Neuronal stem cell (in vitro differentiated cells): ENCODE measurements around the gene PA2G4.
"Not testable (repeated sequence)": the region's sequence is repeated elsewhere in the genome, so short reads cannot be mapped to it uniquely, and the experiment has no call there.

ENCODE experiments used
- DNase-seq: peaks from one replicate; pipeline ENCODE4 v3.0.0-alpha.2; 2013; ENCODE audit warnings: low spot score
- H2AFZ ChIP-seq: one replicate; pipeline ENCODE4 v1.6.1; 2013; ENCODE audit warnings: mild to moderate bottlenecking, low read length, inconsistent platforms
- H2AK5ac ChIP-seq: 2 replicates; pipeline ENCODE4 v1.6.1; 2013; ENCODE audit warnings: low read depth, mild to moderate bottlenecking, inconsistent platforms, low read length, moderate library complexity, mixed read lengths
- H2BK120ac ChIP-seq: 2 replicates; pipeline ENCODE4 v1.6.1; 2013; ENCODE audit warnings: low read depth, mild to moderate bottlenecking, inconsistent platforms, low read length, moderate library complexity, mixed read lengths
- H2BK12ac ChIP-seq: one replicate; pipeline ENCODE4 v1.6.1; 2013; ENCODE audit warnings: low read length, inconsistent platforms
- H2BK15ac ChIP-seq: 2 replicates; pipeline ENCODE4 v1.6.1; 2013; ENCODE audit warnings: mild to moderate bottlenecking, low read length, inconsistent platforms, mixed read lengths
- H2BK5ac ChIP-seq: one replicate; pipeline ENCODE4 v1.6.1; 2013; ENCODE audit warnings: inconsistent platforms, mild to moderate bottlenecking, low read length, moderate library complexity
- H3K14ac ChIP-seq: one replicate; pipeline ENCODE4 v1.6.1; 2013; ENCODE audit warnings: low read length, inconsistent platforms
- H3K18ac ChIP-seq: 2 replicates; pipeline ENCODE4 v1.6.1; 2013; ENCODE audit warnings: low read length, inconsistent platforms
- H3K23ac ChIP-seq: 2 replicates; pipeline ENCODE4 v1.6.1; 2013; ENCODE audit warnings: low read depth, mild to moderate bottlenecking, mixed read lengths, low read length, inconsistent platforms; ENCODE audit not compliant: poor library complexity
- H3K27ac ChIP-seq: replicated peaks from 3 replicates; pipeline ENCODE4 v1.5.1; 2013; ENCODE audit warnings: low read length, inconsistent platforms
- H3K27me3 ChIP-seq, 3 experiments: 2 replicates each; pipeline ENCODE4 v1.6.1; 2013; ENCODE audit warnings: low read length in 3 of 3, mild to moderate bottlenecking in 2 of 3, inconsistent platforms in 1 of 3, low read depth in 1 of 3, mixed read lengths in 1 of 3, moderate library complexity in 1 of 3; ENCODE audit not compliant: control insufficient read depth in 3 of 3, insufficient read depth in 3 of 3
- H3K36me3 ChIP-seq, 2 donors: replicated peaks in 1 of 2; 2 replicates each; pipeline ENCODE4 v1.6.1; 2013; ENCODE audit warnings: low read length in 2 of 2; ENCODE audit not compliant: control insufficient read depth in 2 of 2, insufficient read depth in 2 of 2
- H3K4ac ChIP-seq: 2 replicates; pipeline ENCODE4 v1.6.1; 2013; ENCODE audit warnings: inconsistent platforms, mild to moderate bottlenecking, low read length, moderate library complexity
- H3K4me1 ChIP-seq, 2 donors: 1 replicate in 1 of 2; 2 replicates in 1 of 2; pipeline ENCODE4 v1.6.1; 2013; ENCODE audit warnings: low read length in 2 of 2, low read depth in 1 of 2; ENCODE audit not compliant: control insufficient read depth in 2 of 2, insufficient read depth in 1 of 2
- H3K4me2 ChIP-seq: one replicate; pipeline ENCODE4 v1.6.1; 2013; ENCODE audit warnings: mild to moderate bottlenecking, low read length, inconsistent platforms; ENCODE audit not compliant: insufficient read depth, poor library complexity, severe bottlenecking
- H3K4me3 ChIP-seq, 2 donors: 2 replicates each; pipeline ENCODE4 v1.5.1; 2013; ENCODE audit warnings: low read length in 2 of 2, mild to moderate bottlenecking in 2 of 2, inconsistent platforms in 1 of 2, moderate library complexity in 1 of 2
- H3K79me1 ChIP-seq: one replicate; pipeline ENCODE4 v1.6.1; 2013; ENCODE audit warnings: low read depth, mild to moderate bottlenecking, inconsistent platforms, low read length, moderate library complexity
- H3K9ac ChIP-seq: one replicate; pipeline ENCODE4 v1.6.1; 2013; ENCODE audit warnings: mild to moderate bottlenecking, low read depth, low read length, inconsistent platforms; ENCODE audit not compliant: poor library complexity
- H3K9me3 ChIP-seq, 2 donors: replicated peaks in 1 of 2; 2 replicates each; pipeline versions ENCODE3 to v1.6.1; 2013; ENCODE audit warnings: low read length in 2 of 2, mild to moderate bottlenecking in 2 of 2, inconsistent platforms in 1 of 2, low read depth in 1 of 2, mixed read lengths in 1 of 2, moderate library complexity in 1 of 2; ENCODE audit not compliant: control insufficient read depth in 2 of 2, insufficient read depth in 1 of 2
- H4K8ac ChIP-seq: one replicate; pipeline ENCODE4 v1.6.1; 2013; ENCODE audit warnings: low read depth, mild to moderate bottlenecking, inconsistent platforms, low read length, moderate library complexity
- H4K91ac ChIP-seq: one replicate; pipeline ENCODE4 v1.6.1; 2013; ENCODE audit warnings: low read length, low read depth, mild to moderate bottlenecking, inconsistent platforms; ENCODE audit not compliant: poor library complexity
- WGBS, 2 donors: extraction: QIAGEN DNeasy Blood & Tissue Kit; methylation state at CpG; one replicate each; pipeline ENCODE4 v1.1.7; 2013; ENCODE audit warnings: missing lambda C conversion rate in 2 of 2, mixed read lengths in 1 of 2; ENCODE audit not compliant: insufficient read length in 2 of 2, insufficient replicate concordance in 1 of 2; ENCODE audit errors: extremely low coverage in 2 of 2; 5-methylcytosine and 5-hydroxymethylcytosine counted together

Gene PA2G4

DNA sequence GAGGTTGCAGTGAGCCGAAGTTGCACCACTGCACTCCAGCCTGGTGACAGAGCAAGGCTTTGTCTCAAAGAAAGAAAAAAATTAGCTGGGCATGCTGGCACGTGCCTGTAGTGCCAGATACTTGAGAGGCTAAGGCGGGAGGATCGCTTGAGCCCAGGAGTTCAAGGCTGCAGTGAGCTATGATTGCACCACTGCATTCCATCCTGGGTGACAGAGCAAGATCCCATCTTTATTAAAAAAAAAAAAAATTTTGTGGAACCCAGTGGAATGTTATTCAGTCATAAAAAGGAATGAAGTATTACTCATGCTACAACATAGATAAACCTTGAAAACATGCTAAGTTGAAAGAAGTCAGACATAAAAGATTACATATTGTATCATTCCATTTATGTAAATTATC, 32.7 kb upstream of the PA2G4 start:
- Histone ChIP-seq H3K4me3 (no peak overlapping the region), H3K4me2 (no peak overlapping the region), H3K9me3 (no peaks in the 10 kb centered on the region), H2AFZ (no peak overlapping the region), H3K9ac (no peak overlapping the region), H2BK12ac (no peak overlapping the region), H3K14ac (no peak overlapping the region), H2AK5ac (no peak overlapping the region), H2BK5ac (no peak overlapping the region), H4K8ac (no peak overlapping the region), H3K4me1 (no peaks in the 10 kb centered on the region), H3K27me3 (no peaks in the 10 kb centered on the region), H3K4ac (no peak overlapping the region), H3K23ac (no peak overlapping the region), H2BK120ac (no peak overlapping the region), H4K91ac (no peak overlapping the region), H3K18ac (no peak overlapping the region), H3K27ac (no peak overlapping the region), H3K79me1 (no peaks in the 10 kb centered on the region), H3K36me3 (no peaks in the 10 kb centered on the region), H2BK15ac (no peak overlapping the region)
- no peak for DNase-seq
- no CpG with 5 or more reads among the region's 4 CpGs for WGBS, 2 donors

GRCh38 chr12:56074396-56074795, 30.0 kb upstream of the PA2G4 start:
- WGBS, 2 donors: no CpG with 5 or more reads among the region's 5 CpGs
- Histone ChIP-seq H2BK5ac (no peak overlapping the region), H4K91ac (no peak overlapping the region), H3K27ac (no peak overlapping the region), H3K4me1 (no peaks in the 10 kb centered on the region), H3K79me1 (no peaks in the 10 kb centered on the region), H3K14ac (no peak overlapping the region), H2BK120ac (no peak overlapping the region), H2AFZ (no peak overlapping the region), H3K4me2 (no peak overlapping the region), H2BK12ac (no peak overlapping the region), H3K36me3 (no peaks in the 10 kb centered on the region), H3K4me3 (no peak overlapping the region), H3K18ac (no peak overlapping the region), H2AK5ac (no peak overlapping the region), H2BK15ac (no peak overlapping the region), H3K9ac (no peak overlapping the region), H3K23ac (no peak overlapping the region), H3K9me3 (no peaks in the 10 kb centered on the region), H3K4ac (no peak overlapping the region), H3K27me3 (peaks cover 0 to 5% (median 0%) of the 10 kb centered on the region in 3 experiments), H4K8ac (no peak overlapping the region)
- DNase-seq: no peak

- not testable (repeated sequence) for H2BK15ac ChIP-seq, H4K91ac ChIP-seq, DNase-seq, H3K14ac ChIP-seq, H2BK5ac ChIP-seq, H3K36me3 ChIP-seq, H3K4me3 ChIP-seq, H3K4me2 ChIP-seq, H4K8ac ChIP-seq, H2BK120ac ChIP-seq, H3K9me3 ChIP-seq, H3K23ac ChIP-seq, H3K4ac ChIP-seq, H2AK5ac ChIP-seq, H2BK12ac ChIP-seq, H2AFZ ChIP-seq, H3K27ac ChIP-seq, H3K18ac ChIP-seq, H3K79me1 ChIP-seq, H3K9ac ChIP-seq
- Histone ChIP-seq H3K4me1 (peaks cover 9 to 12% of the 10 kb centered on the region in 2 donors), H3K27me3 (peaks cover 0 to 41% (median 18%) of the 10 kb centered on the region in 3 experiments)
- WGBS, 2 donors: no CpG with 5 or more reads among the region's 9 CpGs
Measured at GRCh38 chr12:56077966-56078365, 26.4 kb upstream of the PA2G4 start.

DNA sequence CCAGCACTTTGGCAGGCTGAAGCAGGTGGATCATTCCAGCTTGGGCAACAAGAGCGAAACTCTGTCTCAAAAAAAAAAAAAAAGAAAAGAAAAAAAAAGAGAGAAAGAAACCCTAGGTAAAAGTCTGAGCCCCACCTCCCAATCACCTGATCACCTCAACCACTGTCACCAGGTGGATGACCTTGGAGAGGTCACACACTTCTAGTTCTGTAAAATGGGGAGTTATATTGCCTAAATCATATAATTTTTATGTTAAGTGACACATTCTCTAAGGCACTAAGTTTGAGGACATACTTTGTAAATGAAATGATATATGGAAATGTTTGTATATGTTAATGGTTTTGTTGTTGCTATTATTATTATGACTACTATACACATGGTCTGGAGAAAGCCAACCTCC, 25.9 kb upstream of the PA2G4 start:
- Histone ChIP-seq H3K79me1 (no peaks in the 10 kb centered on the region), H3K27ac (no peak overlapping the region), H3K18ac (no peak overlapping the region), H2AFZ (peak overlapping the region; percentile 99), H3K27me3 (peaks cover 0 to 45% (median 18%) of the 10 kb centered on the region in 3 experiments), H3K4me2 (no peak overlapping the region), H4K8ac (no peak overlapping the region), H2BK12ac (no peak overlapping the region), H3K23ac (no peak overlapping the region), H2BK15ac (no peak overlapping the region), H3K36me3 (no peaks in the 10 kb centered on the region), H4K91ac (no peak overlapping the region), H3K9me3 (no peaks in the 10 kb centered on the region), H3K4ac (no peak overlapping the region), H2AK5ac (no peak overlapping the region), H2BK120ac (no peak overlapping the region), H3K4me3 (no peak overlapping the region), H3K4me1 (peaks cover 9 to 12% of the 10 kb centered on the region in 2 donors), H3K14ac (no peak overlapping the region), H3K9ac (no peak overlapping the region), H2BK5ac (no peak overlapping the region)
- WGBS, 2 donors: no CpG with 5 or more reads among the region's 1 CpG
- no peak for DNase-seq
